Stimulated activated CD4-positive, alpha-beta T cell treated with anti-CD3 and anti-CD28 coated beads, Interleukin-1b, Interleukin-23, amount 100 ng/mL, for 48 hours (primary cell): ENCODE measurements around the gene LDHA.
A peak's percentile ranks its signal among the peaks of the same experiment; 100 is the strongest.
"Not testable (repeated sequence)": the region's sequence is repeated elsewhere in the genome, so short reads cannot be mapped to it uniquely, and the experiment has no call there.

ENCODE experiments used
- DNase-seq: peaks from one replicate; pipeline ENCODE4 v3.0.0-alpha.2; 2020

The LDHA gene

DNA sequence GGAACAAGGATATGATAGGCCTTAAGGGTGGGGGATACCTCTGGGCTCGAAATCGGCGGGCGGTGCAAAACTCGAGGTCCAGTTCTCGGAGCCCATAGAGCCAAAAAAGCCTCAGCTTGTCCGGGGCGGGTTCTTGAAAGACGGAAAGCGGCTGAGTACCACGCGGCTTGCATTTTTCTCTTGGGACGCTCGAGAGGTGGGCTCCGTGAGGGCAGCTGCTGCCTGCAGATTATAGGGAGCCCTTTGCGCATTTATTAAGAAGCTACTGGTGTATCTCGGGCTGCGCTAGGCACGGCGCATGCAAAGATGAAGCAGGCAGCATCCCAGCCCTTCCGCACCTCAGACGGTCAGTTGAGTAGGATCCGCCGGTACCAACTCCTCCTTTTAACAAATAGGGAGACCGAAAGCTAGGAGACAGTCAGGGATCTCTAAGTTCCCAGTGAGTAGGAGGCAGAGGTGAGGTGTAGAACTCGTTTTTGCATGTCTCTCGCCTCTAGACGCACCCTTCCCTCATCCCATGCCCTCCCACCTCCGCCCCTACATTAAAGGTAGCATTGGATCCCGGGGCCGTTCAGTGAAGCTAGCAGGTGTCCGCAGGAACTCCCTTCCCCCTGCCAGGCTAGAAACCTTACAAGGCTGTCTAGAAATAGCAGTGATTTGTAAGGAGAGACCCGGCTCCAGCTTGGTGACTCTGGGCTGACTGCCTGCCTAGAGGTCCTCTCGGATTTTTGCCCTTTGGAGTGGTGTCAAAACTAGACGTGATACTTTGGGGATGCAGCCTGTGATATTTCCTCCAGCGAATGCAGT, 768 bp downstream of the LDHA start:
- peak; percentile 22 for DNase-seq

DNA sequence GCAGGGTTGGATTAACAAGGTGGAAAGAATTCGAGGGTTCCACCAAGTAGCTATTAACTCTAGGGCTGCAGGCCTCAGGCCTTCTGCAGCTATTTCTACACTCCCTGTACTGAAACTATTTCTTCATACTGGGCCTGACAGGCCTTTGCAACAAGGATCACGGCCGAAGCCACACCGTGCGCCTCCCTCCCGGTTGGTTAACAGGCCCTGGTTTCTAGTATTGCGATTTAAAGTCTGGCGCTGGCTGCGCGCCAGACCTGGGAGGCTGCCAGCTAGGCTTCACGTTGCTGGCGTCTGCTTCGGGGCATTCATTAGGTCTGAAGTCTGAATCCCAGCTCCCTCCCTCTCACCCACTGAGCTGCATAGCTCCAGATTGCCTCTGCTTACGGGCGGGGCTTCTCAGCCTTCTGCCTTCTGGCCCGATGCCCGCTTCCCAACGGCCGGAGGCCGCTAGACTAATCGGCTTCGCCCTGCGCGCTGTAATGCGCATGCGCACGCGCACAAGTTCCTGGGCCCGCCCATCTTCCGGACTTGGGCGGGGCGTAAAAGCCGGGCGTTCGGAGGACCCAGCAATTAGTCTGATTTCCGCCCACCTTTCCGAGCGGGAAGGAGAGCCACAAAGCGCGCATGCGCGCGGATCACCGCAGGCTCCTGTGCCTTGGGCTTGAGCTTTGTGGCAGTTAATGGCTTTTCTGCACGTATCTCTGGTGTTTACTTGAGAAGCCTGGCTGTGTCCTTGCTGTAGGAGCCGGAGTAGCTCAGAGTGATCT, 1.6 kb downstream of the LDHA start:
- DNase-seq, result peak; percentile 96

DNA sequence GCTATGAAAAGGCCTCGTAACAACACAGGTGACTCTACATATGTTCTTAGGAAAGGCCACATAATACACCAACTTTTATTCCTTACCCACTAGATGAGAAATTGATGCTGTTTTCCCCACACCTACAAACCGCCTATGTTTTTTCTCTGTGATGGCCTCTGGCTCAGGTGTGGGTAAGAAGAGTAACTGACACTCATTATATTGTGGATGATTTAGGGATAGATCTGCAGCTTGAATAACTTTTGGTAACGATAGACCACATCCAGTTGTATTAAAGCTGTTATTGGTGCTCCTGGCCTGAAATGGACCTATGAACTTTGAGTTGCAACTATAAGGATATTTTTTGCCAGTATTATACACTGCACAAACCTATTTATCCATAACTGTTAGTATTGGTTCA, 3.6 kb downstream of the LDHA start:
- no peak for DNase-seq

DNA sequence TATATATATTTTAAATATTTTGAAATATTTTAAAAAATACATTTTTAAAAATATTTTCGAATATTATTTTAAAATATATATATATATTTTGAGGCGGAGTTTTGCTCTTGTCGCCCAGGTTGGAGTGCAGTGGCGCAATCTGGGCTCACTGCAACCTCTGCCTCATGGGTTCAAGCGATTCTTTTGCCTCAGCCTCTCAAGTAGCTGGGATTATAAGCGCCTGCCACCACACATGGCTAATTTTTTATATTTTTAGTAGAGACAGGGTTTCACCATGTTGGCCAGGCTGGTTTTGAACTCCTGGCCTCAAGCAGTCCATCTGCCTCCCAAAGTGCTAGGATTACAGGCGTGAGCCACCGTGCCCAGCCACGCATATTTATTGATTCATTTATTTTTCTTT, 6.7 kb downstream of the LDHA start:
- not testable (repeated sequence) for DNase-seq

DNA sequence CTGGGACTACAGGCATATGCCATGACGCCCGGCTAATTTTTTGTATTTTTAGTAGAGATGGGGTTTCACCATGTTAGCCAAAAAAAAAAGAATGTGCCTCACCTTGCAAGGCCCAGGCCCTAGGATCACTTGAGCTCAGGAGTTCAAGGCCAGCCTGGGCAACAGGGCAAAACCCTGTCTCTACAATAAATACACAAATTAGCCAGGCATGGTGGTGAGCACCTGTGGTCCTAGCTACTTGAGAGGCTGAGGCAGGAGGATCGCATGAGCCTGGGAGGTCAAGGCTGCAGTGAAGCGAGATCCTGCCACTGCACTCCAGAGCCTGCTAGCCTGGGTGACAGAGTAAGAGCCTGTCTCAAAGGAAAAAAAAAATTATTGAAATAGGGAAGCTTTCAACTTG, 9.7 kb downstream of the LDHA start:
- DNase-seq, result no peak

DNA sequence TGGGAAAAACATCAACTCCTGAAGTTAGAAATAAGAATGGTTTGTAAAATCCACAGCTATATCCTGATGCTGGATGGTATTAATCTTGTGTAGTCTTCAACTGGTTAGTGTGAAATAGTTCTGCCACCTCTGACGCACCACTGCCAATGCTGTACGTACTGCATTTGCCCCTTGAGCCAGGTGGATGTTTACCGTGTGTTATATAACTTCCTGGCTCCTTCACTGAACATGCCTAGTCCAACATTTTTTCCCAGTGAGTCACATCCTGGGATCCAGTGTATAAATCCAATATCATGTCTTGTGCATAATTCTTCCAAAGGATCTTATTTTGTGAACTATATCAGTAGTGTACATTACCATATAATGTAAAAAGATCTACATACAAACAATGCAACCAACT, 13.0 kb downstream of the LDHA start:
- not testable (repeated sequence) for DNase-seq

DNA sequence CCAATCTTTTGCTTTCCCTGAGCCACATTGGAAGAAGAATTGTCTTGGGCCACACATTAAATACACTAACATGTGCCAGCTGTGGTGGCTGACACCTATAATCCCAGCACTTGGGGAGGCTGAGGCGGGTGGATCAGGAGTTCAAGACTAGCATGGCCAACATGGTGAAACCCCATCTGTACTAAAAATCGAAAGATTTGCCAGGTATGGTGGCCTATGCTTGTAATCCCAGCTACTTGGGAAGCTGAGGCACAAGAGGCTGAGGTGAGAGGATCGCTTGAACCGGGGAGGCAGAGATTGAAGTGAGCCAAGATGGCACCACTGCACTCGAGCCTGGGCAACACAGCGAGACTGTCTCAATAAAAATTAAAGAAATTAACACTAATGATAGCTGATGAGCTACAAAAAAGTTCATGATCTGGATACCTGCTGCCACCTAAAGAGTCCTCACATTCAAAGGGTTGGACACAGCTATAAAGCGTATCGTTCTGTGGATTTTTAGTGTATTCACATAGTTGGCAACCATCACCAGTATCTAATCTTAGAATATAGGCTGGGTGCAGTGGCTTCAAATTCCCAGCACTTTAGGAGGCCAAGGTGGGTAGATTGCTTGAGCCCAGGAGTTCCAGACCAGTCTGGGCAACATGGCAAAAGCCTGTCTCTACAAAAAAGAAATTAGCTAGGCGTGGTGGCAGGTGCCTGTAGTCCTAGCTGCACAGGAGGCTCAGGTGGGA, 14.4 kb downstream of the LDHA start:
- peak; percentile 6 for DNase-seq

DNA sequence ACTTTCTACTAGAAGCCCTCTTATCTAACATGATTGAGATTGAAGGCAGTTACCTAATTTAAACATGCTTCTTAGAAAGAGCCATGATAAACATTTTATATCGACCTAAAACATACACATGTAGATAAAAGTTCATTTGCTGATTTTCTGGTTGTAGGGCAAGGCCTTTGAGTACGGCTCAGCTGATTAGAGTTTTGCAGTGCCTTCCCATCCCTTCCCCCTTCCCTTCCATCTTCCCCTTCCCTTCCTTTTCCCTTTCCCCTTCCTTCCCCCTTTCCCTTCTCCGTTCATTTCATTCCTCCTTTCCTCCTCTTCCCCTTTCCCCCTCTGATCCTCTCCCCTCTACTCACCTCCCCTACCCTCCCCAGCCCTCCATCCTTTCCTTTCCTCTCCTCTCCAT, 22.1 kb downstream of the LDHA start:
- no peak for DNase-seq

DNA sequence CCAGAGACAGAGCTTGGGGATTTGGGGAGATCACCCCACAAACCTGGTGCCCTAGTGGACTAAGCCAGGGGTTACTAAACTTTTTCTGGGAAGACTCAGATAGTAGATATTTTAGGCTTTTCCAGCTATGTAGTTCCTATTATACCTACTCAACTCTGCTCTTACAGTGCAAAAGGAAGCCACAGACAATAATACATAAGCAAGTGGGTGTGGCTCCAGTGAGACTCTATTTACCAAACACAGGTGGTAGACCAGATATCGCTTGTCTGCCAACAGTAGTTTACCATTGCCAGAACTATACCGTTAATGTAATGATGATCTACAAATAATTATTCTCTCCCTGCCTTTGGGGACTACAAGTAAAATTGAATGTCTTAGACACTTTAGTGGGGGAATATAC, 24.7 kb downstream of the LDHA start:
- DNase-seq, result no peak

DNA sequence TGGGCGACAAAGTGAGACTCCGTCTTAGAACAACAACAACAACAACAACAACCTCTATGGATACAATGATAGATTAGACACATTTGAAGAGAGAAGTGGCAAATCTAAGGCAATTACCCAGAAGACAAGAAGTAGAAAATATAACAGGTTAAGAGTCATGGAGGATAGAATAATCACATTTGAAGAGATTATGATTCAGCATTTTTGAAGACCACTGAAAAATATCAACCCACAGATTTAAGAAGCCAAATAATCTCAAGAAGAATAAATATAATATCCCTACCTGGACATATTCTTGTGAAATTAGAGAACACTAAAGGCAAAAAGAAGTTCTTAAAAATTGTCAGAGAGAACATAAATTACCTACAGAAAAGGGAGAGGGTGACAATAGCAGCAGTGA, 25.7 kb downstream of the LDHA start:
- no peak for DNase-seq

DNA sequence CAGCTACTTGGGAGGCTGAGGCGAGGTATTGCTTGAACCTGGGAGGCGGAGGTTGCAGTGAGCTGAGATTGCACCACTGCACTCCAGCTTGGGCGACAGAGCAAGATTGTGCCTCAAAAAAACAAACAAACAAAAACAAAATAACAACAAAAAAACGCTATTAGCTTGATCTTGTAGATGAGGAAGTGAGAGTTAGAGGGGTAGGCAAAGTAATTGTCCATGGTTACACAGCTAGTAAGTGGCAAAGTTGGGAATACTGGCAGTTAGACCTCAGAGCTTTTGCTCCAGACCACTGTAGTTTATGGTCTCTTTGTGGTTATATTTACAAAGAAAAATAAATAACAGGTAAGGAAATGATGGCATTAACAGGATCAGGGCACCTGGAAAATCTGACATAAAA, 32.9 kb downstream of the LDHA start:
- DNase-seq, result no peak

DNA sequence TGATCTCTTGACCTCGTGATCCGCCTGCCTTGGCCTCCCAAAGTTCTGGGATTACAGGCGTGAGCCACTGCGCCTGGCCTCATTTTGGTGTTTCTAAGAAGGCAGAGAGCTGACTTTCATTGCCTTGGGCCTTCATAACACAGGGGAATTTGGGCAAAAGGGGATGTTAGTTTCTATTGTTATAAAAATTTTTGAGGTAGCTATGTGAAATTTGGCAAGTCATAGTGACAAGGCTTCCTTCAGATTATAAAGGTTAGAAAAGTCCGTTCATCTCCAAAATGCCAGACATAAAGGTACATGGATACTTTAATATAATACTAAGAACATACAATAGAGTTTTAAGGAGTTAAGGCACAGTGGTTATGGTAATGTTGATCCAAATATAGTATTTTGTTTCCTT, 35.0 kb downstream of the LDHA start:
- no peak for DNase-seq

DNA sequence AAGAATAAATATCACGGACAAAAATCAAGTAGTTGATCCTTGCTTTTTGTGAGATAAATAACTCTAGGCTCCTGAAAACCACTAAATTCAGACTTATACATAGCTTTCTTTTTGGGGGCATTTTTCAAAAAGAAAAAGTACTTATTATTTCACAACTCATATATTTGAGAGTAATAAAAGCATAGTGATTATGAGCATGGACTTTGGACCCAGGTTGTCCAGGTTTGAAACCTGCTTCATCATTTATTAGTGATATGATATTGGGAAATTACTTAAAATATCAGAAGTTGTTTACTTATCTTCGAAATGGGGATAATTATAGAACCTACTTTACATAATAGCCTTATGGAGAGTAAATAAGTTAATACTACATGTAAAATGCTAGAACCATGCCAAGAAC, 44.3 kb downstream of the LDHA start:
- DNase-seq, result no peak

DNA sequence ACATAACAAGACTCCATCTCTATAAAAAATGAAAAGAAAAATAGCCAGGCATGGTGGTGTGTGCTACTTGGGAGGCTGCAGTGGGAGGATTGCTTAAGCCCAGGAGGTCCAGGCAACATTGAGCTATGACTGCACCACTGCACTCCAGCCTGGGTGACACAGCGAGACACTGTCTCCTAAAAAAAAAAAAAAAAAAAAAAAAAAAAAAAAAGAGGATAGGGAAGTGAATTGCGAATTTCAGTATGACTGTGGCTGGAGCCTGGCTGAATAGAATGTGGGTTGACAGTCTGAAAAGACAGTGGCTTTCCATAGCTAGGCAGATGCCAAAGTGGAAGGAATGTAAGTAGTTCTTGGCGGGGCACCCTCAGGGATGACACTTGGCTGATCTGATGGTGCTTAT, 54.9 kb downstream of the LDHA start:
- no peak for DNase-seq

DNA sequence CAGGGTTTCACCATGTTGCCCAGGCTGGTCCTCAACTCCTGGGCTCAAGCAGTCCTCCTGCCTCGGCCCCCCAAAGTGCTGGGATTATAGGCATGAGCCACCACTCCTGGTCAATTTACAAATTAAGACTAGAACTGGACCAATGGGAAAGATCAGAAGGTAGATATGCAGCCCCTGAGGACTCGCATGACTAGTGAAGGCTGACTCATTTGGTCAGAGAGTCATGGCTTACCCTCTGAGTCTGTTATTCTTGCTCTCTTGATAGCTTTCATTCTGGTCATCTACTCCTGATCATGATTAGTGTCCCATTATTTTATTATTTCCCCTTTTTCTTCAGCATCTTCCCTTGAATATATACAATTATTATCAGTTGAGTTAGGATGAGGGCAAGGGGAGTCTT, 58.6 kb downstream of the LDHA start:
- DNase-seq, result no peak

DNA sequence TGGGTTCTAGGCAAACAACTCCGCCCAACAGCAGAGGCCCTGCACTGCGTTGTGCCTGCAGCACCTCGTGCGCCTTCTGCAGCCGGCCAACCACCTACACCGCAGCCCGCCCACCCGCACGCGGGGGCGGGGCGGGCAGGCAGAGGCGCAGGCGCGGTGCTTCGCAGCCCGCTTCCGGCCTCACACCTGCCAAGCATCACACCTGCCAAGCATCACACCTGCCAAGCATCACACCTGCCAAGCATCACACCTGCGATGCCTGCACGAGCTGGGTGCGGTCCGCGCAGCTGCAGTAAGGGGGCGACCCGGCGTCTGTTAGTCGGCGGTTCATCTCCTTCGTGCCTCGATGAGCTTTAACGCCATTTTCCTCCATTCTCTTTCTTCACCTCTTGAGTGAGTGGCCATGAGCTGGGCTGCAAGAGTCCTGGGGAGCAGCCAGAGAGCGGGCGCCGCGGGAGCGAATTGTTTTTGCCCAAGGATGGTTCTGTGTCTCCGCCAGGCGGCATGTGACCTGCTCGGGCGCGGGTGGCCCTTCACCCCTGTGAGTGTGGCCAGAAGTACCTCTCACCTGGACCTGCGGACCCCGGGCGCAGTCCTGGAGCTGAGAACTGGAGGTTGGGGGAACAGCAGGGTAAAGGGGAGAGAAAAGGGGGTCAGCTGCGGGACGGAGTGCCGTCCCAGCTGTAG, 61.5 kb downstream of the LDHA start, which contains the start of gene LDHAL6A:
LDHAL6A (plus strand) TSS at position 171 of the 687 bp plus-strand sequence. CDS start 825 bp downstream, outside the sequence.
- no peak for DNase-seq

DNA sequence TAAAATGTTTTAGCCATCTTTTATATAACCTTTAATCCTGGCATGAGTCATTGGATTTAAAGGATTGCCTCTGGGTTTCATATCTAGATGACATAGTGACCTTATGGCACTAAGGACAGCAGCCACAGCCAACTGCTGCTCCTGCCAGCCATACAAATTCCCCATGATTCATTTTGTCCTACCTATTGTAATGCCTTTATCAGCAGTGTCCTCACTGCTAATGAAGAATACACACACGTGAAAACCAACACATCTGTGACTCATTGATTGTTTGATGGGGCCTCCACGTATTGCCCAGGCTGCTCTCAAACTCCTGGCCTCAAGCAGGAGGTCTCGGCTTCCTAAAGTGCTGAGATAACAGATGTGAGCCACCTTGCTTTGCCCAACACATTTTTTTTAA, 63.1 kb downstream of the LDHA start:
- DNase-seq, result no peak
